ENCODE data around the gene CELF1.
"Not testable (repeated sequence)": the region's sequence is repeated elsewhere in the genome, so short reads cannot be mapped to it uniquely, and the experiment has no call there.

CELF1 gene

GRCh38 chr11:47532597-47533213 lies 20.2 kb downstream of the CELF1 start:
- no peak for TF ChIP-seq POLR2A (IDR thresholded peaks at IDR 0.05; ENCODE audit: low read depth, low read length)
- no peak for TF ChIP-seq SPI1 (IDR thresholded peaks at IDR 0.05; ENCODE audit: low read depth, low read length)
- DNase-seq (ENCODE audit: insufficient read length, low spot score) (no peak), FAIRE-seq (no peak)

GRCh38 chr11:47531666-47532065 lies 21.3 kb downstream of the CELF1 start:
- FAIRE-seq = no peak
- TF ChIP-seq PAX5 (IDR thresholded peaks at IDR 0.05; ENCODE audit: insufficient read depth, low read length, severe bottlenecking) = no peak
- no peak for TF ChIP-seq SPI1 (IDR thresholded peaks at IDR 0.05; ENCODE audit: low read depth, low read length)
- no peak for TF ChIP-seq TAF1 (IDR thresholded peaks at IDR 0.05; ENCODE audit: low read depth, low read length)
- TF ChIP-seq POLR2A (IDR thresholded peaks at IDR 0.05; ENCODE audit: low read depth, low read length) = no peak
- TF ChIP-seq POLR2AphosphoS5 (IDR thresholded peaks at IDR 0.05; ENCODE audit: low read depth, low read length) = no peak
- no peak for TF ChIP-seq POU2F2 (IDR thresholded peaks at IDR 0.05; ENCODE audit: low read depth, low read length)
- DNase-seq (ENCODE audit: insufficient read length, low spot score) = no peak

- not testable (repeated sequence) for FAIRE-seq; DNase-seq (ENCODE audit: insufficient read length, low spot score)
These were observed 22.2 kb downstream of the CELF1 start for GRCh38 chr11:47530721-47531120.

- no peak for FAIRE-seq
These were observed 23.0 kb downstream of the CELF1 start for GRCh38 chr11:47529951-47530350.

GRCh38 chr11:47527186-47527585 lies 25.7 kb downstream of the CELF1 start:
- DNase-seq (ENCODE audit: insufficient read length, low spot score) = no peak
- FAIRE-seq = no peak
- TF ChIP-seq POLR2AphosphoS5 (IDR thresholded peaks at IDR 0.05; ENCODE audit: low read depth, low read length) = no peak
- TF ChIP-seq POLR2A (IDR thresholded peaks at IDR 0.05; ENCODE audit: low read depth, low read length) = no peak
- TF ChIP-seq POU2F2 (IDR thresholded peaks at IDR 0.05; ENCODE audit: low read depth, low read length) = no peak
- no peak for TF ChIP-seq PAX5 (IDR thresholded peaks at IDR 0.05; ENCODE audit: insufficient read depth, low read length, severe bottlenecking)
- TF ChIP-seq SPI1 (IDR thresholded peaks at IDR 0.05; ENCODE audit: low read depth, low read length) = no peak
- TF ChIP-seq TAF1 (IDR thresholded peaks at IDR 0.05; ENCODE audit: low read depth, low read length) = no peak

More at GRCh38 chr11:47529951-47530350, 23.0 kb downstream of the CELF1 start:
- DNase-seq (ENCODE audit: insufficient read length, low spot score) = no peak
- TF ChIP-seq POLR2AphosphoS5 (IDR thresholded peaks at IDR 0.05; ENCODE audit: low read depth, low read length) (no peak), SPI1 (IDR thresholded peaks at IDR 0.05; ENCODE audit: low read depth, low read length) (no peak), POU2F2 (IDR thresholded peaks at IDR 0.05; ENCODE audit: low read depth, low read length) (no peak), TAF1 (IDR thresholded peaks at IDR 0.05; ENCODE audit: low read depth, low read length) (no peak)

GRCh38 chr11:47526032-47526431 lies 26.9 kb downstream of the CELF1 start:
- not testable (repeated sequence) for FAIRE-seq; DNase-seq (ENCODE audit: insufficient read length, low spot score)

- no peak for TF ChIP-seq POLR2A (IDR thresholded peaks at IDR 0.05; ENCODE audit: low read depth, low read length)
- TF ChIP-seq TAF1 (IDR thresholded peaks at IDR 0.05; ENCODE audit: low read depth, low read length) = no peak
- no peak for TF ChIP-seq POLR2AphosphoS5 (IDR thresholded peaks at IDR 0.05; ENCODE audit: low read depth, low read length)
- no peak for TF ChIP-seq POU2F2 (IDR thresholded peaks at IDR 0.05; ENCODE audit: low read depth, low read length)
- no peak for TF ChIP-seq PAX5 (IDR thresholded peaks at IDR 0.05; ENCODE audit: insufficient read depth, low read length, severe bottlenecking)
- TF ChIP-seq SPI1 (IDR thresholded peaks at IDR 0.05; ENCODE audit: low read depth, low read length) = no peak
- no peak for DNase-seq (ENCODE audit: insufficient read length, low spot score)
- FAIRE-seq = peak; percentile 84
These were observed 28.5 kb downstream of the CELF1 start for GRCh38 chr11:47524291-47524874.

- FAIRE-seq = peak; percentile 38
- TF ChIP-seq POLR2A (IDR thresholded peaks at IDR 0.05; ENCODE audit: low read depth, low read length) (no peak), POLR2AphosphoS5 (IDR thresholded peaks at IDR 0.05; ENCODE audit: low read depth, low read length) (no peak), PAX5 (IDR thresholded peaks at IDR 0.05; ENCODE audit: insufficient read depth, low read length, severe bottlenecking) (no peak), TAF1 (IDR thresholded peaks at IDR 0.05; ENCODE audit: low read depth, low read length) (no peak), SPI1 (IDR thresholded peaks at IDR 0.05; ENCODE audit: low read depth, low read length) (no peak), POU2F2 (IDR thresholded peaks at IDR 0.05; ENCODE audit: low read depth, low read length) (no peak)
- no peak for DNase-seq (ENCODE audit: insufficient read length, low spot score)
These were observed 29.3 kb downstream of the CELF1 start for GRCh38 chr11:47523490-47524225.

GRCh38 chr11:47518212-47518964 lies 34.5 kb downstream of the CELF1 start:
- FAIRE-seq (peak; percentile 52), DNase-seq (ENCODE audit: insufficient read length, low spot score) (no peak)
- TF ChIP-seq PAX5 (IDR thresholded peaks at IDR 0.05; ENCODE audit: insufficient read depth, low read length, severe bottlenecking) = no peak
- TF ChIP-seq POU2F2 (IDR thresholded peaks at IDR 0.05; ENCODE audit: low read depth, low read length) = no peak
- TF ChIP-seq TAF1 (IDR thresholded peaks at IDR 0.05; ENCODE audit: low read depth, low read length) = no peak

Measured in GM12891 (cell line).